Endothelial cell of hepatic sinusoid (primary cell): ENCODE results near the gene TEN1.
"Not testable (repeated sequence)": the region's sequence is repeated elsewhere in the genome, so short reads cannot be mapped to it uniquely, and the experiment has no call there.

Experiments
- in situ Hi-C: cut with HindIII; loops from 2 replicates; pipeline ENCODE4 v1.10.0; 2017; ENCODE audit warnings: low sequenced_read_pairs

TEN1 gene, protein sequence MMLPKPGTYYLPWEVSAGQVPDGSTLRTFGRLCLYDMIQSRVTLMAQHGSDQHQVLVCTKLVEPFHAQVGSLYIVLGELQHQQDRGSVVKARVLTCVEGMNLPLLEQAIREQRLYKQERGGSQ

GRCh38 chr17:75978938-75979704, at the start of gene TEN1, which contains the start of gene ACOX1:
TSS of gene TEN1 (plus strand) at chr17:75979240. CDS start at chr17:75986193, 6,953 bp downstream.
TSS of gene ACOX1 (minus strand) at chr17:75979166. CDS start at chr17:75979073, 93 bp downstream.
- in situ Hi-C loops: no loop called here

- in situ Hi-C loops: no loop called here
These were observed 48.0 kb upstream of the TEN1 start for GRCh38 chr17:75931062-75931461.

- in situ Hi-C loops: no loop called here
These were observed 46.2 kb upstream of the TEN1 start for GRCh38 chr17:75932852-75933251.

DNA sequence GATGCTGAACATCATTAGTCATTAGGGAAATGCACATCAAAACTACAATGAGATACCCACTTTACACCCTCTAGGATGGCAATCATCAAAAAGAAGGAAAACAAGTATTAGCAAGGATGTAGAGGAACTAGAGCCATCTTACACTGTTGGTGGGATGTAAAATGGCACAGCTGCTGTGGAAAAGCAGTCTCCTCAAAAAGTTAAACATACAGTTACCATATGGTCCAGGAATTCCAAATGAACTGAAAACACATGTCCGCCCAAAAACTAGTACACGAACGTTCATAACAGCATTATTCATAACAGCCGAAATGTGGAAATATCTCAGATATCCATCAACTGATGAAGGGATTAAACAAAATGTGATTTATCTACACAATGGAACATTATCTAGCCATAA, 45.2 kb upstream of the TEN1 start:
- in situ Hi-C loops: no loop called here

DNA sequence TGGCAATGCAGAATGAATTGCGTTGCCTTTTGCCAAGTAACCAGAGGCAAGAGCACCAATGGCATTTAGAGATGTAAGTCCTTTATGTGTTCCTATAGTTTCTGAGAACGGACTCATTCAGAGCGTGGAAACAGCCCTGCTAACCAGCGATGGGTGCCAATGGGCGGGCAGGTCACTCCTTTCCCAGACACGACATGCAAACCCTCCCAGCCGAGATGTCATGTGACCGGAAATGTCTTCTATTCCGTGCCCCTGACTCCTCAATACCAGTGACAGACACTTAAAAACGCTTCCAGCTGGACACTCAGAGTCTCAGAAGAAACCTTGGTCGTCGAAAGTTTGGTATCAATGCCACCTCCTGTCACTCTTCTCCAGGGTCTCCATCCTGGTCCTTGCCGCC, 41.4 kb upstream of the TEN1 start:
- in situ Hi-C loops: no loop called here

DNA sequence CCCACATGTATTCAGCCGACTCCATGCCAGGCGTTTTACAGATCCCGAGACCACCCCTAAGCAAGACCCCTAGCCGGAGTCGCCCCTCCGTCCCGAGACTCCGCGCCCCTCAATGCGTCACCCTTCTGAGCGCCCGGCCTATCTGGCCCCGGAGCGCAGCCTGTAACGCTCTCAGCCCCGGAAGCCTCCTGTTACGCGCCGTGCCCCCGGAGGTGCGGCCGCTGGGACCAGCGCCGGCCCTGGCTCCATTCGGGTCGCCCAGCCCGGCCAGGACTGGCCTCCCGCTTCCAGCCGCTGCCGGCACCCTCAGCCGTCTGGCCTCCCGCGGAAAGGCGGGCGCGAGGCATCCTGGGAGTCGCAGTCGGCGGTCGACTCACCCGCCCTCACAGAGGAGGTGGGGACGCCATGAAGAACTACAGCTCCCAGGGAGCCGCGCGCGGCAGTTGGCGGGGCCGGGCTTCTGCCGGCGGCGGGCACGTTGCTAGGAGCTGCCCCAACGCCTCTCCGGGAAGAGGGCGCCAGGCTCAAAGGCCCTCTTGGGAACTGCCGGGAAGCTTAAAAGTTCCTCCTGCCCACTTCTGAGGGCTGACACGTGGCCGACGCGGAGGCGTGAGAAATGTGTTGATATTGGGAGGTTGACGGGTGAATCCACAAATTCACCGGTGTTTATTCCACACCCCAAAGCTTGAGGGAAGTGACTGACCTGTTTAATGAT, 38.2 kb upstream of the TEN1 start, which contains the start of gene FBF1:
TSS of gene FBF1 (minus strand) at position 316 of the 715 bp plus-strand sequence. CDS start 2,893 bp downstream, outside the sequence.
- in situ Hi-C loops: no loop called here

DNA sequence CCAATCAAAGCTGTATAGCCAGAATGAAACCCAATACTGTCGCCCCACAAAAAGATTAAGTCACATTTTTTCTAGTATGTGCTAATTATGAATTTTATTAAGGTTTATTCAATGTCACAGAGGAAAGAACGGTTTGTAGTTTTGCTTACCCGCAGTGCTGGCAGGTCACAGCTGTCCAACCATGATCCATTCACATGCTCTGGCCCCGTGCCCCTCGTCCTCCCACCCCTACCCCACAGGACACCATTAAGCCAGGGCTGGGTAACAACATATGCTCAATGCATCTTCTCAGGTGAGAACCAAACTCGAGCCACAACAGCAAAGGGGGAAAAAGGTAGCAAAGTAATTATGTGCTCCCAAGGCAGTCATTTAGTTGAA, 37.6 kb upstream of the TEN1 start:
- in situ Hi-C loops: no loop called here

- in situ Hi-C loops: no loop called here
These were observed 36.6 kb upstream of the TEN1 start for GRCh38 chr17:75942473-75942872.

DNA sequence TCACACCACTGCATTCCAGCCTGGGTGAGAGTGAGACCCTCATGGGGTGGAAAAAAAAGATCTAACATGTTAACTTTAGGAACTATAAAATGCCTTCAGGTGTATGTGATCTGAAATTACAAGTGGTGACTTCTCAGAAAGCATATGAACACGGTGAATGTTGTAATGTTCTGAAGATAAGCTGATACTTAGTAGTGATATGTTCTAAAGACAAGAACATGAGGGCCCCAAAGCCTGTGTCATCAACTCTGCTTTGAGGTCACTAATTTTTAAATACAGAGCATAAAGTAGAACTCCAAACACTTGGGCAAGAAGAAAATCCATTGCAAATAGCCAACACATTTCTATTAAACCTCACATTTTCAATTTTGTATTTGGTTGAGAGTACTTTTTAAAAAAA, 35.5 kb upstream of the TEN1 start:
- in situ Hi-C loops: no loop called here

- in situ Hi-C loops: no loop called here
These were observed 33.8 kb upstream of the TEN1 start for GRCh38 chr17:75945211-75945610.

DNA sequence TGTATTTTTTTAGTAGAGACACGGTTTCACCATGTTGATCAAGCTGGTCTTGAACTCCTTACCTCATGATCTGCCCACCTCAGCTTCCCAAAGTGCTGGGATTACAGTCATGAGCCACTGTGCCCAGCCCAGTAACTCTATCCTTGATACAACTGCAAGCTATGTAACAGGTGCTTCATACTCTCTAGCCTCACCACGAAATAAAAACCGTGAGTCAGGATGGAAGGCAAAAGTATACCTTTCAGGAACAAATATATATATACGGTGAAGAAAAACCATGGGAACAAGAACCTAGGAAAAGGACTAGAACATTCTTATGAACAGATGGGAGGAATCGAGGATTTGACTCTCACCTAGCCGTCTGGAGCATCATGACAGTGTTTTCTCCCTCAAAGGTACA, 28.6 kb upstream of the TEN1 start:
- in situ Hi-C loops: no loop called here

- in situ Hi-C loops: no loop called here
These were observed 28.0 kb upstream of the TEN1 start for GRCh38 chr17:75950855-75951554.

GRCh38 chr17:75959051-75959838, 19.8 kb upstream of the TEN1 start:
- in situ Hi-C loops: no loop called here

- in situ Hi-C loops: no loop called here
These were observed 19.1 kb upstream of the TEN1 start for GRCh38 chr17:75959839-75960511.

- in situ Hi-C loops: no loop called here
These were observed 13.6 kb upstream of the TEN1 start for GRCh38 chr17:75965468-75965867.

DNA sequence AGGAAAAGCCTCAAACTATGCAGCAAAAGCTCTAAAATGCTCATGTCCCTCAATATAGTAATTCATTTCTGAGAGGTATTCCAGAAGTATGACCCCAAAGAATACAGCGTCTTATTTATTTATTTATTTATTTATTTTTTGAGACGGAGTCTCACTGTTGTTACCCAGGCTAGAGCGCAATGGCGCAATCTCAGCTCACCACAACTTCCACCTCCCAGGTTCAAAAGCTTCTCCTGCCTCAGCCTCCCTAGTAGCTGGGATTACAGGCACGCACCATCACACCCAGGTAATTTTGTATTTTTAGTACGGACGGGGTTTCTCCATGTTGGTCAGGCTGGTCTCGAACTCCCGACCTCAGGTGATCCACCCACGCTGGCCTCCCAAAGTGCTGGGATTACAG, 10.0 kb upstream of the TEN1 start:
- in situ Hi-C loops: not testable (repeated sequence)

DNA sequence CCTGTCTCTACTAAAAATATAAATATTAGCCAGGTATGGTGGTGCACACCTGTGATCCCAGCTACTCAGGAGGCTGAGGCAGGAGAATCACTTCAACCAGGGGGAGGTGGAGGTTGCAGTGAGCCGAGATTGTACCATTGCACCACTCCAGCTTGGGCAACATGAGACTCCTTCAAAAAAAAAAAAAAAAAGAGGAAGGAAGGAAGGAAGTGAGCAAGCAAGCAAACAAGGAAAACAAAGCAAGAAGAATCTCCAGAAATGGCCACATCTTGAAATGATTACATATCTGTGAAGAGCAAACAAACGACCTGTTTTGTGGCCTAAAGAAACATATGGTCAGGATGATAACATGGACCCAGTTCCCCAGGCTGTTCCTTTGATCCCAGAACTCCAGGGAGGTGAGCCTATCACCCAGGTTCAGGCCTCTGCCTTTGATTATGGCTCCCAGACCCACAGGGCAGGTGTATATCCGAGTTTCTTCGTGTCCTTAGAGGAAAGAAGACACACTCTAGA, 9.0 kb upstream of the TEN1 start:
- in situ Hi-C loops: no loop called here

GRCh38 chr17:75970626-75971025, 8.4 kb upstream of the TEN1 start:
- in situ Hi-C loops: no loop called here

DNA sequence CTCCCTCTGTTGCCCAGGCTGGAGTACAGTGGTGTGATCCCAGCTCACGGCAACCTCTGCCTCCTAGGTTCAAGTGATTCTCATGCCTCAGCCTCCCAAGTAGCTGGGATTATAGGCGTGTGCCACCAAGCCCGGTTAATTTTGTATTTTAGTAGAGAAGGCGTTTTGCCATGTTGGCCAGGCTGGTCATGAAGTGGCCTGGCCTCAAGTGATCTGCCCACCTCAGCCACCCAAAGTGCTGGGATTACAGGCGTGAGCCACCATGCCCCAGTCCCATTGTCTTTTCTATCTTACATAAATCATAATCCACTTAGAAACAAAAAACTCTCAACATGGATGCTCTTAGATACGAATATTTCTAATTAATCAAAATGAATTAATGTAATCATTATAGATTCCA, 3.9 kb upstream of the TEN1 start:
- in situ Hi-C loops: not testable (repeated sequence)

DNA sequence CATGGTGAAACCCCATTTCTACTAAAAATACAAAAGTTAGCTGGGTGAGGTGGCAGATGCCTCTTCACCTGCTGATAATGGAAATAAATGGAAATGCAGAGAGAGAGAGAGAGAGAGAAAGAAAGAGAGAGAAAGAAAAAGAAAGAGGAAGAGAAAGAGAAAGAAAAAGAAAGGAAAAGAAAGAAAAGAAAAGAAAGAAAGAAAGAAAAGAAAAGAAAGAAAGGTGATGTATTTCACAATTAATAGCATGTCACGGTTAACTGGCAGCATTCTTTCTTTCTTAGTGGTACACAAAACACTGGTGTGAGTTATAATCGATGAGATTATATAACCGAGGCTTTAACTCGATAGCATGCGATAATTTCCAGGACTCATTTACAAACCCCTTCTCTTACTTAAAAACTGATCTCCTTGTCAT, 3.3 kb upstream of the TEN1 start:
- in situ Hi-C loops: no loop called here
